Lower lobe of right lung (tissue), 2 donors: ENCODE results near the gene SPHKAP. TPM values are rescaled to one million over a fixed set of nuclear protein-coding genes. Genes with fewer than 3 reads are reported as not detected.
"Not testable (repeated sequence)": the region's sequence is repeated elsewhere in the genome, so short reads cannot be mapped to it uniquely, and the experiment has no call there.

Source experiments
- ATAC-seq, 2 donors: fragments of 200-7000 bp; cut with Tn5 transposase; one replicate each; pipeline ENCODE4 v1.9.1; 2020 to 2022; ENCODE audit warnings: mild to moderate bottlenecking in 2 of 2, moderate library complexity in 2 of 2
- DNase-seq: peaks from one replicate; pipeline ENCODE4 v3.0.0-alpha.2; 2020
- H3K27ac ChIP-seq: fragments of 200-600 bp; one replicate; pipeline ENCODE4 v1.8.0; 2022
- H3K27me3 ChIP-seq: fragments of 200-600 bp; one replicate; pipeline ENCODE4 v1.8.0; 2022; ENCODE audit warnings: low read depth
- H3K36me3 ChIP-seq: fragments of 200-600 bp; one replicate; pipeline ENCODE4 v1.8.0; 2022; ENCODE audit warnings: mild to moderate bottlenecking
- H3K4me1 ChIP-seq: fragments of 200-600 bp; one replicate; pipeline ENCODE4 v1.8.0; 2022
- H3K4me3 ChIP-seq: fragments of 200-600 bp; one replicate; pipeline ENCODE4 v1.8.0; 2022; ENCODE audit warnings: mild to moderate bottlenecking
- H3K9me3 ChIP-seq: fragments of 200-600 bp; one replicate; pipeline ENCODE4 v1.8.0; 2022
- intact Hi-C: fragments of 100-400 bp; cut with DNase I; formaldehyde crosslinking; loops from one replicate; pipeline ENCODE4 v1.11.0; 2022
- long read RNA-seq: library from polyadenylated mRNA; unstranded; transcript quantifications from one replicate; pipeline ENCODE4 v2.0.0, GENCODE V29; 2021
- total RNA-seq: library from RNA; stranded (reverse); fragmentation: NEBNext Ultra II Directional; extraction: Animal tissue kit (Norgen Biotek cat#: 25700); gene quantifications from one replicate; pipeline ENCODE4 v1.2.1, GENCODE V29; 2021
- TF ChIP-seq, protein P1 (sequence below): fragments of 200-600 bp; IDR thresholded peaks from one replicate; pipeline ENCODE4 v1.8.0; 2022; ENCODE audit warnings: antibody characterized with exemption, mild to moderate bottlenecking
- donor health status: DM: no; HTN: yes; CAD: no; lungs with severe emphysema.

Gene SPHKAP, protein sequence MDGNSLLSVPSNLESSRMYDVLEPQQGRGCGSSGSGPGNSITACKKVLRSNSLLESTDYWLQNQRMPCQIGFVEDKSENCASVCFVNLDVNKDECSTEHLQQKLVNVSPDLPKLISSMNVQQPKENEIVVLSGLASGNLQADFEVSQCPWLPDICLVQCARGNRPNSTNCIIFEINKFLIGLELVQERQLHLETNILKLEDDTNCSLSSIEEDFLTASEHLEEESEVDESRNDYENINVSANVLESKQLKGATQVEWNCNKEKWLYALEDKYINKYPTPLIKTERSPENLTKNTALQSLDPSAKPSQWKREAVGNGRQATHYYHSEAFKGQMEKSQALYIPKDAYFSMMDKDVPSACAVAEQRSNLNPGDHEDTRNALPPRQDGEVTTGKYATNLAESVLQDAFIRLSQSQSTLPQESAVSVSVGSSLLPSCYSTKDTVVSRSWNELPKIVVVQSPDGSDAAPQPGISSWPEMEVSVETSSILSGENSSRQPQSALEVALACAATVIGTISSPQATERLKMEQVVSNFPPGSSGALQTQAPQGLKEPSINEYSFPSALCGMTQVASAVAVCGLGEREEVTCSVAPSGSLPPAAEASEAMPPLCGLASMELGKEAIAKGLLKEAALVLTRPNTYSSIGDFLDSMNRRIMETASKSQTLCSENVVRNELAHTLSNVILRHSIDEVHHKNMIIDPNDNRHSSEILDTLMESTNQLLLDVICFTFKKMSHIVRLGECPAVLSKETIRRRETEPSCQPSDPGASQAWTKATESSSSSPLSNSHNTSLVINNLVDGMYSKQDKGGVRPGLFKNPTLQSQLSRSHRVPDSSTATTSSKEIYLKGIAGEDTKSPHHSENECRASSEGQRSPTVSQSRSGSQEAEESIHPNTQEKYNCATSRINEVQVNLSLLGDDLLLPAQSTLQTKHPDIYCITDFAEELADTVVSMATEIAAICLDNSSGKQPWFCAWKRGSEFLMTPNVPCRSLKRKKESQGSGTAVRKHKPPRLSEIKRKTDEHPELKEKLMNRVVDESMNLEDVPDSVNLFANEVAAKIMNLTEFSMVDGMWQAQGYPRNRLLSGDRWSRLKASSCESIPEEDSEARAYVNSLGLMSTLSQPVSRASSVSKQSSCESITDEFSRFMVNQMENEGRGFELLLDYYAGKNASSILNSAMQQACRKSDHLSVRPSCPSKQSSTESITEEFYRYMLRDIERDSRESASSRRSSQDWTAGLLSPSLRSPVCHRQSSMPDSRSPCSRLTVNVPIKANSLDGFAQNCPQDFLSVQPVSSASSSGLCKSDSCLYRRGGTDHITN (N-terminal part only)
- total RNA-seq, result 0.06 TPM
- long read RNA-seq, full-length matches to known transcripts, result 1 of 1 reads
- long read RNA-seq, partial matches to known transcripts, result 0 of 1 reads
- long read RNA-seq, other reads (novel, unspliced or antisense), result 0 of 1 reads

- no peak within 1 kb of the TSS for H3K4me3 ChIP-seq
- H3K27ac ChIP-seq, result no peak within 1 kb of the TSS
- no peaks in the 10 kb centered on the region for H3K4me1 ChIP-seq
- TF ChIP-seq, protein P1, sequence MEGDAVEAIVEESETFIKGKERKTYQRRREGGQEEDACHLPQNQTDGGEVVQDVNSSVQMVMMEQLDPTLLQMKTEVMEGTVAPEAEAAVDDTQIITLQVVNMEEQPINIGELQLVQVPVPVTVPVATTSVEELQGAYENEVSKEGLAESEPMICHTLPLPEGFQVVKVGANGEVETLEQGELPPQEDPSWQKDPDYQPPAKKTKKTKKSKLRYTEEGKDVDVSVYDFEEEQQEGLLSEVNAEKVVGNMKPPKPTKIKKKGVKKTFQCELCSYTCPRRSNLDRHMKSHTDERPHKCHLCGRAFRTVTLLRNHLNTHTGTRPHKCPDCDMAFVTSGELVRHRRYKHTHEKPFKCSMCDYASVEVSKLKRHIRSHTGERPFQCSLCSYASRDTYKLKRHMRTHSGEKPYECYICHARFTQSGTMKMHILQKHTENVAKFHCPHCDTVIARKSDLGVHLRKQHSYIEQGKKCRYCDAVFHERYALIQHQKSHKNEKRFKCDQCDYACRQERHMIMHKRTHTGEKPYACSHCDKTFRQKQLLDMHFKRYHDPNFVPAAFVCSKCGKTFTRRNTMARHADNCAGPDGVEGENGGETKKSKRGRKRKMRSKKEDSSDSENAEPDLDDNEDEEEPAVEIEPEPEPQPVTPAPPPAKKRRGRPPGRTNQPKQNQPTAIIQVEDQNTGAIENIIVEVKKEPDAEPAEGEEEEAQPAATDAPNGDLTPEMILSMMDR, result no peak
- no peaks in the 10 kb centered on the region for H3K9me3 ChIP-seq
- H3K27me3 ChIP-seq, result peaks cover 24% of the 10 kb centered on the region
- DNase-seq, result no peak
- ATAC-seq, result peak in 1 of 2 donors; percentile 46
- no peaks in the 10 kb centered on the region for H3K36me3 ChIP-seq
- intact Hi-C loops, result no loop called here
Measured at GRCh38 chr2:228181098-228182019, at the start of gene SPHKAP. TSS of gene SPHKAP (minus strand) at chr2:228181687. CDS start at chr2:228181598, 89 bp downstream.

DNA sequence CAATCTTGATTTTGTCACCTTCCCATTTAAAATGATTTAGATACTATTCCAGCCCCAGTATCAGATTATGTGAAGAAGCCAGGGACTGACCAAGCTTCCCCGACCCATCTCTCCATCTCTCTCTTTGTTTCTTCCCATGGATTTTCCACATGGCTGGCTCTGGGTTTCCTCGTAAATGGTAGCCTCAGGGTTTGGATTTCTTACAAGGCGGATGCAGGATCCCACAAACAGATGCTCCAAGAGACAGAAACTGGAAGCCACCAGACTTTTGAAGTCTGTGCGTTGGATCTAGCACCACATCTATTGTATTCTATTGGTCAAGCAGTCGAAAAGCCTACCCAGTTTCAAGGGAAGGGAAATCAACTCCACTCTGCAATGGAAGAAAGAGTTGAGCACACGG is 46.0 kb upstream of the SPHKAP start:
- Histone ChIP-seq H3K36me3 (no peaks in the 10 kb centered on the region), H3K9me3 (no peaks in the 10 kb centered on the region), H3K4me3 (no peak overlapping the region), H3K27ac (no peak overlapping the region), H3K27me3 (no peaks in the 10 kb centered on the region), H3K4me1 (no peaks in the 10 kb centered on the region)
- no peak for DNase-seq
- no peak for ATAC-seq
- TF ChIP-seq, protein P1, result no peak
- intact Hi-C loops, result no loop called here

DNA sequence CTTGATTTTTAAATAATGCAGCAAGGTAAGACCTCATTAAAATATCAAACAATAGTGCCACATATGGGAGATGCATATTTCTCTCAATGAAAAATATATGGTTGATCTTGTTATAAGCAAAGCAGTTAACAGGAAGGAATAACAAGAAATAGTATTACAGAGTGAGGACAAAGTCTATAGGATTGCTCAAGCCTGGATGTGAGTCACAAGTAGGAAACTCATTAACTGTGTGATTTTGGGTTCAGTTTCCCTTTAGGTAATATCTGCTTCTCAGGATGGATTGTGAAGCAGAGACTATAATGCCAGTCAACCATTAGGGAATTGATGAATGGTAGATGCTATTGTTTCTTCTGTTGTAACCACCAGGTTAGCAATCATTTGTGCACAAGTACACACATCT is 42.9 kb upstream of the SPHKAP start:
- H3K36me3 ChIP-seq, result no peaks in the 10 kb centered on the region
- DNase-seq (no peak), ATAC-seq (no peak)
- TF ChIP-seq, protein P1, result no peak
- H3K4me3 ChIP-seq, result no peak overlapping the region
- intact Hi-C loops, result no loop called here
- H3K4me1 ChIP-seq, result no peaks in the 10 kb centered on the region
- no peaks in the 10 kb centered on the region for H3K27me3 ChIP-seq
- H3K27ac ChIP-seq, result no peak overlapping the region
- no peaks in the 10 kb centered on the region for H3K9me3 ChIP-seq

- H3K27ac ChIP-seq, H3K4me1 ChIP-seq, DNase-seq, H3K4me3 ChIP-seq, H3K36me3 ChIP-seq, H3K27me3 ChIP-seq, intact Hi-C loops, ATAC-seq, H3K9me3 ChIP-seq: not testable (repeated sequence)
Measured at GRCh38 chr2:228218593-228218992, 37.1 kb upstream of the SPHKAP start.

- TF ChIP-seq, protein P1, result no peak
- Histone ChIP-seq H3K4me3 (no peak overlapping the region), H3K9me3 (no peaks in the 10 kb centered on the region), H3K36me3 (no peaks in the 10 kb centered on the region), H3K4me1 (no peaks in the 10 kb centered on the region), H3K27ac (no peak overlapping the region), H3K27me3 (no peaks in the 10 kb centered on the region)
- intact Hi-C loops, result no loop called here
- no peak for DNase-seq
- ATAC-seq, result no peak
Measured at GRCh38 chr2:228197504-228197903, 16.0 kb upstream of the SPHKAP start.
